HG03139 (cell line): Measurements from ENCODE around the gene GNAT1.
"Not testable (repeated sequence)": the region's sequence is repeated elsewhere in the genome, so short reads cannot be mapped to it uniquely, and the experiment has no call there.

ENCODE experiments used
- ATAC-seq: cut with Tn5 transposase; IDR thresholded peaks from one replicate; pipeline ENCODE4 v1.9.1; 2021; ENCODE audit not compliant: unreplicated experiment

The GNAT1 gene

GRCh38 chr3:50218448-50218847 lies 27.0 kb downstream of the GNAT1 start:
- no peak for ATAC-seq

DNA sequence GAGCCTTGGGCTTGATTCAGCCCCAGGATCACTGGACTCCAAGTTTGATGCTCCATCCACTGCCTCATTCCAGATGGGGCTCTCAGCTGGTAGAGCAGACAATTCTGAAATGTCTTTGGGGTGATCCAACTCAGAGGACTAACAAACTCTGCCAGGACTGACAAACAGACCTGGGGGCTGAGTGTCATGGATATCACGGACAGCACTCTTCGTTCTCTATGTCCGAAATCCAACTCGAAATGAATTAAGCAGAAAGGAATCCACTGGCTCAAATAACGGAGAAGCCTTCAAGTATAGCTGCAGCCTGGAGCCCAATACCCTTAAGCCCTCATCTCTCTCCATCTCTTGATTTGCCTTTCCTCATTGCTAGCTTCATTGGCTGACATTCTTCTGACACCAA lies 27.9 kb downstream of the GNAT1 start:
- ATAC-seq, result no peak

GRCh38 chr3:50220109-50220508 lies 28.7 kb downstream of the GNAT1 start:
- ATAC-seq, result no peak

DNA sequence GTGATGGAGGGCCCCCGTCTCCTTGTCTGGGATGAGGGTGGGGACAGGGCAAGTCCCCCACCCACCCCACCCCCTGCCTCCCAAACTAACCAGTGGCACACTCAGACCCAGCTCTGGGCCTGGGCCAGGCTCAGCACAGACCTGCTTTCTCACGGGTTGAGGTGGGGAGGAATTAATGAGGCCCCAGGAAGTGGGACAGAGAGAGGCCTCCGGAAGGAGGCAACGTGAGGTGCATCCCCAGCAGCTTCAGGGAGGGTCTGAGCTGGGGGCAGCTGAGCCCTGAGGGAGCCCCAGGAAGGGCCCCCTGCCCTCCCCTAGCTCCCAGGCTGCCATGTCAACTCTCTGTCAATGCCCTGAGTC lies 29.6 kb downstream of the GNAT1 start:
- no peak for ATAC-seq

DNA sequence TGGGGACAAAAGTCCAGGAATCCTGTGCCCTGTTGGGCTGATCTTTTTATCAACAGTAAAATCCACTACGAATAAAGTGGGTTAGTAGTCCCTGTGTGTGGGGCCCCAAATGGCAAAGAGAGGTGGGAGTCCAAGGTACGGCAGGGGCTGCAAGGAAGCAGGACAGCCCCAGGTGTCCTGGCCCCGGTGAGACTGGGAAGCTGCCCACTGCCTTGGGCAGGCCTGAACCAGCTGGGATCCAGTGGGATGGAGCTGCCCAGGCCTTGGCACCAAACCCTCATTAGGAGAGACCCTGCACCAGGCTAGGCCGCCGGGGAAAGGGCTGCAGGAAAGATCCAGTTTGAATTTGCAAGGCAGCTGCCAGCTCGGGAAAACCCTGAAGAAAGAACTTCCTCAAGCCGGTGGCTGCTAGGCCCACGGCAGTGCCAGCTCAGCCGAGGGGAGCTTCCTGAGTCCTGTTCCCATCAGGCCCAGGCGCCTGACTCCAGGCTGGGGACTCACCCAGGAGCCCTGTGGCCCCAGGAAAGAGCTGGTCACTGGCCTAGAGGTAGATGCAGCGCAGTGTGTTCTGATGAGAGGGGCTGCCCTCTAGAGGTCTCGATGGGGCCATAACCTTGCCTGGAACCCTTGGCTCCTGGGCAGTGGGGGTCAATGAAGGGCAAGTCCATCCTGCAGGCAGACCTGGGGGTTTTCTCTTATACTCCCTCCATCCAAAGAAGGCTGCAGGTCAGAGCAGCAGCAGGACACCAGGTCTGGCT lies 30.2 kb downstream of the GNAT1 start:
- no peak for ATAC-seq

DNA sequence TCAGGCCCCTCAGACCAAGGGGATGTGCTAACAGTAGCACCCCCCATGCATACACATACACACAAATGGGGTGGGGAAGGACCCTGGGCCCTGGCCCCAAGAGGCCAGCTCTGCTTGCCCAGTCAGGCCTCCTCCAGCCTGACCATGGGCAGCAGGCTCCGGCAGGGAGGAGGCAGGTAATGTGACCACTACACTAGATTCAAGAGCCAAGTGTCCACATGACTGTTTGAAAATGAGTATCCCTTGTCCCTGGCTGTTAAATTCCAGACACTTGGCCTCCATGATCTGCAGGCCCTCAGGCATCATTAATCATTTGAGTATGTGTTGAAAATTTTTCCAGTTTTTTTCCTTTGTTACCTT lies 30.7 kb downstream of the GNAT1 start:
- no peak for ATAC-seq

- ATAC-seq, result no peak
Measured at GRCh38 chr3:50224639-50225038, 33.2 kb downstream of the GNAT1 start.

GRCh38 chr3:50226888-50227389 lies 35.5 kb downstream of the GNAT1 start:
- ATAC-seq, result no peak

DNA sequence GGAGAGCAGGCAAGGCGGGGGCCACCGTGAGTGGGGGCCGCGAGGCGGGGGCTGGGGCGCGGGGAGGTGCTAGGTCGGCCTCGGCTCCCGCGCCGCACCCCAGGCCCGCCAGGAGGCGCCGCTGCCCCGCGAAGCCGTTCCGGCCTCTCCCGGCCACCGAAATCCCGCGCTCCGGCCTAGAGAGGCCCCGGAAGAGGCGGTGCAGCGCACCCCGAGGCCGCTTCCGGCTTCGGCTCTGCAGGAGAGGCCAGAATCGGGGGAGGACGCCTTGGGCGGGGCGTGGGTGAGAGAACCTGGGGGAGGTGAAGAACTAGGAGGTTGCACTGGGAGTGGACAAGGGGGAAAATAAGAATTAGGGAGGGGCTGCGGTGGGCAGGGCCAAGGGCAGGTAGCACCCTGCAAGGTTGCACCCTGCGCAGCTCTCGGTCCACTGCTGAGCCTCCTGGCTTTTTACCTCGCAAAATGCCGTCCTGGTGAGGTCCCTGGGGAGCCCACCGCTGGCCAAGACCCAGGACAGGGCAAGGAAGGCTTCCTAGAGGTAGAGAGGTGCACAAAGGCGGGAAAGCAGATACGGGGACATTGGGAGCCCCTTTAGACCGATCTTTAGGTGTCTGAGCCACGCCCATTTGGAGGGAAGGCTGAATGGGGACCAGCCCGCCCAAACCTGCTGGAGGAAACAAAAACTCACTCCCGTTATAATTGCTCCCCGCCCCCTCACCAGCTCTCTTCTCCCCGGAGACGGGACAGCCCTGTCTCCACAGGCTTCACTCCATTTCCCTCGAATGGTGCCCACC lies 36.2 kb downstream of the GNAT1 start:
- peak; percentile 78 for ATAC-seq

- ATAC-seq, result not testable (repeated sequence)
Measured at GRCh38 chr3:50228184-50228763, 36.9 kb downstream of the GNAT1 start.

DNA sequence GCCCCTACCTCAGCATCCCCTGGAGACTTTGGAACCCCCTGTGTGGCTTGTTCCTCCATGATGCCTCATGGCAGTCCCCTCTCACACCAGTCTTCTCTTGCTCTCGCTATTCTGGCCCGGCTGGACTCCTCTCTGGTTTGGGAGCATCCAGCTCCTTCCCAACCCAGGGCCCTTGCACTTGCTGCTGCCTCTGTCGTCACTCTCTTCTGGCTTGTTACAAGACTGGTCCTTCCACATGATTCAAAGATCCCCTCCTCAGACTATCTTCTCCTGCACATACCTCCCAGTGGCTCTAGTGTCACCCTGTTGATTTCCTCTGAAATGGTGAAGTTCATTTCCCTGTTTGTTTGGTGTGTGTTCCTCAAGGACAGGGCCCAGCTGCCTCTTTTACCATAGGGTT lies 38.1 kb downstream of the GNAT1 start:
- ATAC-seq, result no peak

DNA sequence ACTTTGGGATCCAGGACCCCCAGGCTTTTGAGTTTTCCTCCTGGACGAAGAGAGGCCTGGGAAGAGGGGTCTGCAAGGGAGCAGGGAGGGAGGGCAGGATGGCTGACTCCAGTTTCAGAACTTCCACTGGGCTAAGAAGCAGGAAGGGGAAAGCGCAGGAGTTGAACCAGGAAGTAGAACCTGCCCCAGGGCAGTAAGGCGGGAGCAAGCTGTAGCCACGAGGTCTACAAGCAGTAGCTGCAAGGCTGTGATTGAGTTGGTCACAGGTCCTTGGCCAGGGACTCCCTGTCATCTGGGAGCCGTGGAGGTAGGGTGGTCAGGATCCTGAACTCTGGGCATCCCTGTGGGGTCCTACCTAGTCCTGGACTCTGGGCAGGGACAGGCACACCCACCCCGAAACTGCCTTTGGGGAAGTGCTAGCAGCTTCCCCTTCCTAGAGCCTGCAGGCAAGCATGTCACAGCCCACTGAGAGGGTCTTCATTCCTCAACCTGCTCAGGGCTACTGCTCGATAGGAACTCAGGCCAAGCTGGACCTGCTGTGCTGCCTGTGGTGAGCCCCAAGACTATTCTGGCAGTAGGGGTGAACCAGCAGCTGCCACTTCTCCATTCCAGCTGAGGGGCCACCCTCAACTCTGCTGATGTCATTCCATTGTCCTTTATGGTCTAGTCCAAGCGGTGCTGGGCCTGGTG lies 38.8 kb downstream of the GNAT1 start:
- no peak for ATAC-seq

DNA sequence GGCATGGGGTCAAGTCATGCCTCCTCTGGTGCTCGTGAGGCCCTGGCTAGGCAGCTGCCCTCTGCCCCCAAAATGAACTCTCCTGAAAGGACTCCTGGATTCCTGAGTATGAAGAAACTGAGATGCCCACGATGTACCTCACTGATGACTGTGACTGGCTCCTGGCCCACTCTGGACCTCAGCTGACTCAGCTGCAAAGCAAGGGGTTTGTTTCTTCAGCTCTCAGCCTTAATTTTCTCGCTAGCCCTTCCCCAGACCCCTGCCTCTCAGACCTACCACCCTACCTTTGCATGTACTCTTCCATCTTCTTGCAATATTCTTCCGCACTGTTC lies 39.4 kb downstream of the GNAT1 start:
- no peak for ATAC-seq

- no peak for ATAC-seq
Measured at GRCh38 chr3:50231581-50231980, 40.2 kb downstream of the GNAT1 start.

DNA sequence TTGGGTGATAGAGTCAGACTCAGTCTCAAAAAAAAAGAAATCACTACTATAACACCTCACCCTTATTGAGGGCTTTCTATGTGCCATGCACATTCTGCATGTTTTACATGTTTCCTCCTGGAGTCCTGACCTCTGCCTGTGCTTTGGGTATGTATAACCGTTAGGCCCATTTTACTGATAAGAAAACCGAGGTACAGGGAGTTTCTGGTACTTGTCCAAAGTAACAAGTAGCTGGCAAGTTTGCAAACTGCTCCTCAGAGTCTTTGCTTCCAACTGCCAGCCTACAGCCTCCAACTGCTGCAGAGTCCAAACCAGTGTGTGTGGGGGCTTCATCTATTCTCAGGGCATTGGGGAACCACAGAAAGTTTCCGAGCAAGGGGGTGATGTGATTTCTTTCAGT lies 40.9 kb downstream of the GNAT1 start:
- ATAC-seq, result no peak

- ATAC-seq, result no peak
Measured at GRCh38 chr3:50233176-50233575, 41.8 kb downstream of the GNAT1 start.

- ATAC-seq, result peak; percentile 85
Measured at GRCh38 chr3:50235716-50236483, 44.5 kb downstream of the GNAT1 start, which contains the start of gene GNAI2. GNAI2 (plus strand) TSS chr3:50236204; CDS start chr3:50236336, 132 bp downstream.

DNA sequence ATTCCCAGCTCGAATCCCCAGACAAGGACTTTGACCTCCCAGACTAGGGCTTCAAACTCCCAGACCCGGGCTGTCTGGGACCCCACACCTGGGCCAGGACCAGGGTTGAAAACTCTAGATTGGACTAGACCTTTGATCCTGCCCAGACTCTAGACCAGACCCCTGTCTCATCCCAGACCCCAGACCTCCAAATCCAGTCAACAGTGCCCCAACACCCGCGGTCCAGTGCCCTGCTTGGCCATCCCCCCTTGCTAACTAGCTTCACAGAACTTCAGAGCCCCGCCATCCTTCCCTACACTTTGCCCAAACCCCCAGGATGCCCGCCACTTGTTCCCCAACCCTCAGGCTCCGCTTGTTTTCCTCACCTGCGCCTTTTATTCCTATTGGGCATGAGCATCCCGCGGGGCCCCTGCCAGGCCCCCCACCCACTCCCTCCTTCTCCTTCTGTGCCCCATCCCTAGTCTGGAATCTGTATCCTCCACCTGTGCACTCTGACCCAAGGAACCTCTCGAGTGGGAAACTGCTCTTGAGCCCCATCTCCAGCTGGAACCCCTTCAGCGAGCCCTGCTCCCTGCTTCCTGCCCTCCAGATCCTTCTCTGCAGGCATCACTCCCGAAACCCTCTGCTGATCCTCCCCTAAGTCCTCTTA lies 45.2 kb downstream of the GNAT1 start:
- no peak for ATAC-seq

- ATAC-seq, result no peak
Measured at GRCh38 chr3:50237133-50237651, 45.8 kb downstream of the GNAT1 start.
